SW 1271 (cell line): ENCODE results near the gene PEX13.
A peak's percentile ranks its signal among the peaks of the same experiment; 100 is the strongest.

ENCODE experiments used
- DNase-seq, 2 experiments: peaks; one replicate each; lab custom pipeline; 2025; lab: John Stamatoyannopoulos, UW

Gene PEX13

DNA sequence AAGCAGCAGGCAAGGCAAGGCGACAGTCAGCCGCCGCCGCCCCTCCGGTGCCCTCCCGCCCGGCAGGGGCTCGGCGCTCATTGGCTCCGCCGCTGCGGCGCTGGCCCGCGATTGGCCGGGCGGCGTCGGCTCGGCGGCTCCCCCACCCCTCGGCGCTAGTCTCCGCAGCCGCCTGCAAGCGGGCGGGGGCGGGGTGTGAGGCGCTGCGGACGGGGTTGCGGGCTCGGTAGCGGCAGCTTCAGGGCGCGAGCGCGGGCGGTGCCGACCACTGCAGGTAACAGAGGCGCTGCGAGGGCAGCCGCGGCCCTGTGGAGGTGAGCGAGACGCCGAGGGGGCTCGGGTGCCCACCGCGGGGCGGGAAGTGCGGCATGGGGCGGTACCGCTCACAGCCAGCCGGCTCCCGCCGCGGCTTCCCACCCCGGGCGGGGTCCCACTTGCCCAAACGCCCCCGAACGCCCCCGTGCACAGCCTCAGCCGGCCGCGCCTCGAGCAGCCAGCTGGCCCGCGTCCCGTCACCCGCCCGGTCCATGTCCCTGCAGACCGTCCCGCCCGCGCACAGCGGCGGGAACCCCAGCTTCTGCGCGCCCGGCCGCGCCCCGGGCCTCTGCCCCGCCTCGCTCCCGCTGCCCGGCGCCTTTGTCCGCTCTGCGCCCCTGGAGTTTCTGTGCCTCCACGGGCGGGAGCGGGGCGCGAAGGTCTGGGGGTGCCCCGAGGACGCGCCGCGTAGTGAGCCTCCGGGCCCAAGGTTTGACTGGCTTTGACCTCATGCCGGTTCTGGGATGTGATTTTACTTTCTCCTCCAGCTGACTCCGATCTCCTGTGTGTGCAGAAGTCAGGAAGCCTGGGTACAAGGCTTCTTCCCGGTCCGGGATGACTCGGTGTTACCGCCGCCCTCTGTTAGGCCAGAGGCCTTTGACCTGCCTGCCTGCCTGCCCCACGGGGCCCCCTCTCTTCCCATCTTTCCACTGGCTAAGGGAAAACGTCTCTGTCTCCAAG, 48.5 kb downstream of the PEX13 start, which contains the start of gene SANBR:
Gene SANBR (plus strand): TSS at position 158 of the 996 bp plus-strand sequence. CDS start 4,480 bp downstream, outside the sequence.
- DNase-seq = peak; percentile 59 to 89

DNA sequence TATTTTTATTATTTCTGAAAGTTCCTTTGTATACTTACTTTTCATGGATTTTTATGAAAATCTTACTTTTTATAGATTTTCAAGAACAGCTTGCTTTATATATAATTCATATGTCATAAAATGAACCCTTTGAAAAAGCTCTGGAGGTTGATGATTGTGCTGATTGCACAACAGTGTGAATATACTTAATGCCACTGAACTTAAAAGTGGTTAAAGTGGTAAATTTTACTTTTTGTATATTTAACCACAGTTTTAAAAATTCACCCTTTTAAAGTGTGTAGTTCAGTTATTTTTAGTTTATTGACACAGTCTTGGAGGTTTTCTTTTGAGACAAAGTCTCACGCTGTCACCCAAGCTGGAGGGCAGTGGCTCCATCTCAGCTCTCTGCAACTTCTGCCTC, 56.6 kb downstream of the PEX13 start:
- no peak for DNase-seq

- DNase-seq = no peak
These were observed 68.4 kb downstream of the PEX13 start for GRCh38 chr2:61085883-61086282.

- no peak for DNase-seq
These were observed 72.3 kb downstream of the PEX13 start for GRCh38 chr2:61089797-61090196.

GRCh38 chr2:61090386-61090921, 72.9 kb downstream of the PEX13 start:
- no peak for DNase-seq

GRCh38 chr2:61091485-61091884, 74.0 kb downstream of the PEX13 start:
- DNase-seq = no peak

GRCh38 chr2:61096438-61096837, 78.9 kb downstream of the PEX13 start:
- DNase-seq = no peak

DNA sequence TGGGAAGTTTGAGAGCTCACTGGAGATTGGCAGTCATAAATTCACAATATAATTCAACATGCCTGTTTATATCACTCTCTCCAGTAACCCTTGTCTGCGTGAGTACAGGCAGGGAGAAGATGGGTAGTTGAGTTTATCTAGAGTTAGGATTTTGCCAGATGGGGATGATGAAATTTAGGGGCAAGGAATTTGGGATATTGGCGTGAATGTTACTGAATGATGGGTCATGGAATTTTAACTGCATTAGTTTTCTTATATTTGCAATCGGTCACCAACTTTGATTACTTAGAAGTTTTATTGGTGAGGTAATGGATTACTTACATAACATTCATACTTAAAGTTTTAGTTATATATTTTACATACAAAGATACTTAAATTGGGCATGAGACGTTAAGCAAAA, 83.3 kb downstream of the PEX13 start:
- DNase-seq = no peak
